ENCODE results near the gene CNOT2. TPM values are rescaled to one million over a fixed set of nuclear protein-coding genes. Genes with fewer than 3 reads are reported as not detected.
"Not testable (repeated sequence)": the region's sequence is repeated elsewhere in the genome, so short reads cannot be mapped to it uniquely, and the experiment has no call there.

The CNOT2 gene
- total RNA-seq, 1 experiment from 2014 or later, result 85.4 TPM

- H3K36me3 ChIP-seq (ENCODE audit: low read depth), result no peaks in the 10 kb centered on the region
- H3K79me2 ChIP-seq (ENCODE audit: low read depth), result no peaks in the 10 kb centered on the region
- no peak for TF ChIP-seq EZH2 (IDR thresholded peaks at IDR 0.05; ENCODE audit: low read depth)
- TF ChIP-seq CTCF (conservative IDR thresholded peaks at IDR 0.05), result no peak
- peaks cover 7% of the 10 kb centered on the region; the same call in 1 of the 2 replicates for H3K4me1 ChIP-seq (replicated peaks; ENCODE audit: insufficient read depth)
- H3K4me2 ChIP-seq, result no peak overlapping the region
- H3K27me3 ChIP-seq (ENCODE audit: insufficient read depth, low read depth), result no peaks in the 10 kb centered on the region
- no peak overlapping the region for H3K27ac ChIP-seq
- no peak overlapping the region for H3K4me3 ChIP-seq
- intact Hi-C loops (cut with micrococcal nuclease; ENCODE audit: unreplicated experiment), result no loop called here
- ChIA-PET CTCF (no interaction called here), POLR2A (ENCODE audit: unreplicated experiment) (no interaction called here)
- no peak for DNase-seq
- H2AFZ ChIP-seq, result no peak overlapping the region
- no TSS peak for BruUV-seq (replicated peaks)
- H4K20me1 ChIP-seq (ENCODE audit: insufficient read depth), result no peaks in the 10 kb centered on the region
- H3F3A ChIP-seq (ENCODE audit: insufficient read depth, low read depth), result no peaks in the 10 kb centered on the region
- no peaks in the 10 kb centered on the region for H3K9me3 ChIP-seq (ENCODE audit: insufficient read depth, low read depth)
- no peaks in the 10 kb centered on the region for H3K9me2 ChIP-seq (ENCODE audit: insufficient read depth)
Measured at GRCh38 chr12:70389678-70390077, 146.4 kb downstream of the CNOT2 start.

- POLR2A ChIA-PET (ENCODE audit: unreplicated experiment); intact Hi-C loops (cut with micrococcal nuclease; ENCODE audit: unreplicated experiment); H3K27ac ChIP-seq; H2AFZ ChIP-seq; H3K27me3 ChIP-seq (ENCODE audit: insufficient read depth, low read depth); H3F3A ChIP-seq (ENCODE audit: insufficient read depth, low read depth); DNase-seq; H3K9me3 ChIP-seq (ENCODE audit: insufficient read depth, low read depth); H3K4me1 ChIP-seq (replicated peaks; ENCODE audit: insufficient read depth); H3K36me3 ChIP-seq (ENCODE audit: low read depth); H3K4me2 ChIP-seq; H3K4me3 ChIP-seq; CTCF ChIA-PET; BruUV-seq (replicated peaks); H4K20me1 ChIP-seq (ENCODE audit: insufficient read depth); H3K79me2 ChIP-seq (ENCODE audit: low read depth); H3K9me2 ChIP-seq (ENCODE audit: insufficient read depth): not testable (repeated sequence)
Measured at GRCh38 chr12:70392631-70393030, 149.4 kb downstream of the CNOT2 start.

GRCh38 chr12:70393787-70394499 lies 150.7 kb downstream of the CNOT2 start:
- Histone ChIP-seq H2AFZ (no peak overlapping the region), H3K9me3 (ENCODE audit: insufficient read depth, low read depth) (no peaks in the 10 kb centered on the region), H3K79me2 (ENCODE audit: low read depth) (no peaks in the 10 kb centered on the region), H3K36me3 (ENCODE audit: low read depth) (no peaks in the 10 kb centered on the region), H3K27ac (no peak overlapping the region), H3K4me2 (no peak overlapping the region), H3K4me3 (no peak overlapping the region), H3K27me3 (ENCODE audit: insufficient read depth, low read depth) (no peaks in the 10 kb centered on the region), H3F3A (ENCODE audit: insufficient read depth, low read depth) (no peaks in the 10 kb centered on the region), H4K20me1 (ENCODE audit: insufficient read depth) (no peaks in the 10 kb centered on the region), H3K9me2 (ENCODE audit: insufficient read depth) (no peaks in the 10 kb centered on the region), H3K4me1 (replicated peaks; ENCODE audit: insufficient read depth) (peaks cover 7% of the 10 kb centered on the region; the same call in 1 of the 2 replicates)
- DNase-seq, result peak in 1 of 2 experiments; percentile 43
- ChIA-PET POLR2A (ENCODE audit: unreplicated experiment) (no interaction called here), CTCF (no interaction called here)
- no peak for TF ChIP-seq EZH2 (IDR thresholded peaks at IDR 0.05; ENCODE audit: low read depth)
- BruUV-seq (replicated peaks), result no TSS peak
- intact Hi-C loops (cut with micrococcal nuclease; ENCODE audit: unreplicated experiment), result no loop called here

GRCh38 chr12:70398002-70398401 lies 154.8 kb downstream of the CNOT2 start:
- no peaks in the 10 kb centered on the region for H3F3A ChIP-seq (ENCODE audit: insufficient read depth, low read depth)
- intact Hi-C loops (cut with micrococcal nuclease; ENCODE audit: unreplicated experiment), result no loop called here
- H3K36me3 ChIP-seq (ENCODE audit: low read depth), result no peaks in the 10 kb centered on the region
- ChIA-PET CTCF (no interaction called here), POLR2A (ENCODE audit: unreplicated experiment) (no interaction called here)
- H3K27me3 ChIP-seq (ENCODE audit: insufficient read depth, low read depth), result no peaks in the 10 kb centered on the region
- no peak overlapping the region for H2AFZ ChIP-seq
- H3K9me3 ChIP-seq (ENCODE audit: insufficient read depth, low read depth), result no peaks in the 10 kb centered on the region
- H4K20me1 ChIP-seq (ENCODE audit: insufficient read depth), result no peaks in the 10 kb centered on the region
- no peak overlapping the region for H3K4me2 ChIP-seq
- no peaks in the 10 kb centered on the region for H3K9me2 ChIP-seq (ENCODE audit: insufficient read depth)
- no peak overlapping the region for H3K27ac ChIP-seq
- no peaks in the 10 kb centered on the region for H3K79me2 ChIP-seq (ENCODE audit: low read depth)
- no peak for DNase-seq
- H3K4me3 ChIP-seq, result no peak overlapping the region
- BruUV-seq (replicated peaks), result no TSS peak
- TF ChIP-seq CTCF (conservative IDR thresholded peaks at IDR 0.05) (no peak), EZH2 (IDR thresholded peaks at IDR 0.05; ENCODE audit: low read depth) (no peak)
- H3K4me1 ChIP-seq (replicated peaks; ENCODE audit: insufficient read depth), result peaks cover 7% of the 10 kb centered on the region; the same call in 1 of the 2 replicates
